ENCODE results near the gene ANKRD10. TPM values are rescaled to one million over a fixed set of nuclear protein-coding genes. Genes with fewer than 3 reads are reported as not detected.

Gene ANKRD10
- total and polyA plus RNA-seq, 2 experiments from 2014 or later = 250 to 277 TPM

GRCh38 chr13:110877737-110878258 lies 37.1 kb downstream of the ANKRD10 start:
- no peak for ATAC-seq
- no peak overlapping the region for H3K27ac Mint-ChIP-seq

More at GRCh38 chr13:110877737-110878258, 37.1 kb downstream of the ANKRD10 start:
- H3K4me1 Mint-ChIP-seq = peaks cover 4% of the 10 kb centered on the region
- no peaks in the 10 kb centered on the region for H3K36me3 ChIP-seq (ENCODE audit: insufficient read depth)
- no peaks in the 10 kb centered on the region for H3K27me3 ChIP-seq (ENCODE audit: insufficient read depth)
- no peak overlapping the region for H2AFZ ChIP-seq
- H3K27me3 Mint-ChIP-seq (ENCODE audit: insufficient read depth, low read depth, poor library complexity) = no peaks in the 10 kb centered on the region
- no peak overlapping the region for H3K4me2 ChIP-seq
- no peak overlapping the region for H3K4me3 ChIP-seq
- TF ChIP-seq ZNF462 (CRISPR knock-in tag; IDR thresholded peaks at IDR 0.05) (no peak), ZNF331 (CRISPR knock-in tag; IDR thresholded peaks at IDR 0.05; ENCODE audit: low read depth) (no peak), CREB1 (CRISPR knock-in tag; IDR thresholded peaks at IDR 0.05; ENCODE audit: low read depth) (no peak), REST (IDR thresholded peaks at IDR 0.05; ENCODE audit: unreplicated experiment) (no peak), CTCF (conservative IDR thresholded peaks at IDR 0.05; ENCODE audit: low read depth in 2 of 2) (no peak), NANOG (IDR thresholded peaks at IDR 0.05; ENCODE audit: borderline replicate concordance) (no peak), STAT1 (IDR thresholded peaks at IDR 0.05; ENCODE audit: unreplicated experiment) (no peak), POLR2AphosphoS5 (IDR thresholded peaks at IDR 0.05; ENCODE audit: low read depth) (no peak), ZNF114 (CRISPR knock-in tag; IDR thresholded peaks at IDR 0.05) (no peak), EZH2 (IDR thresholded peaks at IDR 0.05; ENCODE audit: low read depth, unreplicated experiment) (no peak), ETS1 (IDR thresholded peaks at IDR 0.05) (no peak), EZH2phosphoT487 (IDR thresholded peaks at IDR 0.05; ENCODE audit: unreplicated experiment) (no peak), JUNB (IDR thresholded peaks at IDR 0.05; ENCODE audit: unreplicated experiment) (no peak)
- H4K20me1 ChIP-seq (replicated peaks; ENCODE audit: insufficient read depth) = no peaks in the 10 kb centered on the region
- no peaks in the 10 kb centered on the region for H3K9me2 ChIP-seq (ENCODE audit: insufficient read depth)
- H3K4me3 Mint-ChIP-seq = no peak overlapping the region
- H3K79me2 ChIP-seq (replicated peaks; ENCODE audit: insufficient read depth) = no peaks in the 10 kb centered on the region
- no peaks in the 10 kb centered on the region for H3K4me1 ChIP-seq (ENCODE audit: insufficient read depth)
- DNase-seq (ENCODE audit: low spot score) = no peak
- H3K9me3 Mint-ChIP-seq = no peaks in the 10 kb centered on the region
- 0 out of 2 replicates have a peak, but pooled peaks cover 9% of the 10 kb centered on the region for H3F3A ChIP-seq (replicated peaks; ENCODE audit: low read depth)
- peaks cover 3% of the 10 kb centered on the region; the same call in 1 of the 3 replicates for H3K36me3 Mint-ChIP-seq (ENCODE audit: low read depth)
- H3K27ac ChIP-seq (ENCODE audit: low read depth) = no peak overlapping the region
